A204.1 (cell line): Measurements from ENCODE around the gene SSPN.

Experiments used
- FAIRE-seq: peaks from 2 replicates; lab custom pipeline; 2012; peaks lifted over from hg19 to GRCh38; lab: Jason Lieb, UNC

Gene SSPN

DNA sequence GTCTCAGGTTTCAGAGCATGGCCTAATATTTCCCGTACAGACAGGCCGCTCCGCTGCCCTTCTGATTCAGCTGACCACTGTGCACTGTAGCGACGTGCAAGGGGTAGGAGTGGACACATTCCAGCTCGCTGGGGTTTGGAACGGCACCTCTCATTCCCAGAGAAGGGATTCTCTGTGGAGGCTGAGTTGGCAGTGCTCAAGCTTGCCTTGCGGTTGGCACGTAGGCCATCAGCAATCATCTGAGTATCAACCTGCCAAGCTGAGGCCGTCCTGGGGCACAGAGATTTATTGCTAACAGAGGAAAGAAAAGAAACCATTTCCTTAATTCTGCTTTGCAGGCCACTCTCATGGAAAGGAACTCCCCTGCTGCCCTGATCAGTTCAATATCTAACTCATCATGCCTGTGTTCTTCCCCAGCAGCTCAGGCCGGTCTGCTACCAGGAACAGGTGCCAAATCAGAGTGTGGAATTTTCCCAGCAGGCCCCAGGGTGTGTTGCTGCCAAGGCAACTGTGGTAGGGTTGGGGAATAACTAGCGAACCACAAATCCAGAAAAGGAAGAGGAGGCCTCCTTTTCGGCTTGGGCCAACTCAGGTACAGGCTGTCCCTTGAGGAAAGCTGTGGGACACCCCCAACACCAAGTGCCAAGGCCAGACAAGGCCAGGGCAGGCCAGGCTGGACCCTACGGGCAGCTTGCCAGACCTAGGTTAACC, 92.5 kb downstream of the SSPN start:
- FAIRE-seq, result no peak

DNA sequence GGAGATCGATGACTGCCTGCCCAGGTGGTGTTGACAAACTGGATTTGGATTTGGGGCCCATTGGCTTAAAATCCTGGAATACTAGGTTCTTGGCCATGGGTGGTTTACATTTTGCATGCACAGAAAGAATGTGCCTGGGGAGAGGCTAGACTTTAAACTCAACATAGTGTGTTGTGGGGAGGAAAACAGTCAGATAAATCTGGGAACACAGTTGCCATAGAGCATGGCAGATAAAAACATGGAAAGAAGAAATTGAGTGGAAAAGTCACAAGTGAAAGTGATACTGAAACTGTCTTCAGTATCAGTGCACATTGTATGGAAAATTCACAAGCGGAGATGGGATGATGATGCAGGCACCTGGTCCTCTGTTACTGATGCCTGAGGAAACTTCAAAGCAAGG, 95.2 kb downstream of the SSPN start:
- FAIRE-seq, result no peak

DNA sequence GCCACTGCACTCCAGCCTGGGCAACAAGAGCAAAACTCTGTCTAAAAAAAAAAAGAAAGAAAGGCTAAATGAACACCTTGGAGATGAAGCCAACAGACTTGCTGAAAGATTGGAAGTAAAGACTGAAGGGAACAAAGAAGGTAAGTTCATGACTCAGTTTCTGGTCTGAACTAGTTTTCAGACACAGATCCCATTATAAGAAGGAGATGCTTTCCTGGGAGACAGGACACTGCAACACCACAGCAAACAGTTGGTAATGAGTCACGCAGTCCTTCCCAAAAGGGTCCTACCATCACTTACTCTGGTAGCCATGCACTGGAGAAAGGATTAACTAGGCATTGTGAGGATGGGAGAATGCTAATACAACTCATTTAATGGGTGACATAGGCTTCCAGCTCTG, 97.2 kb downstream of the SSPN start:
- no peak for FAIRE-seq

DNA sequence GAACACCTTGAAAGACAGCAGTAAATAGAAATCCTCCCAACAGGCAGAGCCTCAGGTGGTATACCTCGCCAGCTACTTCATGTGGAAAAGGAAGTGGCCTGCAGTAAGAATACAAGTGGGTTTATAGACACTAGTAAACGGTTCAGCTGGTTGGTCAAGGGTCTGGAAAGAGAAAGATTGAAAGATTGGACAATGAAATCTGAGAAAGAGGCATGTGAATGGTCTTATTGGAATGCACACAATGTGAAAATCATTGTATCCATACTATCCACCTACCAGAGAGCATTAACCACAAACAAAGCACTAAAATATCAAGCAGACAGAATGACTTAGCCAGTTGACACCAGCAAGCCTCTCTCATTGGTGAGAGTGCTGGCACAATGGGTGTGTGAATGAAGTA, 98.2 kb downstream of the SSPN start:
- FAIRE-seq, result no peak

DNA sequence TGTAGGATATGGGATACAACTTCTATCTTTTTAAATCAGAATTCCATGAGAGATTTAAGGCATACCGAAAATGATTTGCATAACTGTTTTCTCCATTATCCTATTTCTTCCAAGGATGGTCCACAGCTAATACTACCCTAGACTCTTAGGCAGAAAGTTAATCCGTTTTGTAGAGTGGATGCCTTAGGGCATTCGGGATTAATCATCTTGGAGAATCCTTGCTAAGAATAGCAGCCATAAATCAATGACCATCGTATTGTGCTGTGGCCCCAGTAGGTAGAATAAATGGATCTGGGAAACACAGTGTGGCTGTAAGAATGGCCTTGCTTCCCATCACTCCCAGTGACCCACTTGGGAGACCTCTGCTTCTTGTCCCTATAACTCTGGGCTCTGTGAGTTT, 99.6 kb downstream of the SSPN start:
- FAIRE-seq, result no peak

DNA sequence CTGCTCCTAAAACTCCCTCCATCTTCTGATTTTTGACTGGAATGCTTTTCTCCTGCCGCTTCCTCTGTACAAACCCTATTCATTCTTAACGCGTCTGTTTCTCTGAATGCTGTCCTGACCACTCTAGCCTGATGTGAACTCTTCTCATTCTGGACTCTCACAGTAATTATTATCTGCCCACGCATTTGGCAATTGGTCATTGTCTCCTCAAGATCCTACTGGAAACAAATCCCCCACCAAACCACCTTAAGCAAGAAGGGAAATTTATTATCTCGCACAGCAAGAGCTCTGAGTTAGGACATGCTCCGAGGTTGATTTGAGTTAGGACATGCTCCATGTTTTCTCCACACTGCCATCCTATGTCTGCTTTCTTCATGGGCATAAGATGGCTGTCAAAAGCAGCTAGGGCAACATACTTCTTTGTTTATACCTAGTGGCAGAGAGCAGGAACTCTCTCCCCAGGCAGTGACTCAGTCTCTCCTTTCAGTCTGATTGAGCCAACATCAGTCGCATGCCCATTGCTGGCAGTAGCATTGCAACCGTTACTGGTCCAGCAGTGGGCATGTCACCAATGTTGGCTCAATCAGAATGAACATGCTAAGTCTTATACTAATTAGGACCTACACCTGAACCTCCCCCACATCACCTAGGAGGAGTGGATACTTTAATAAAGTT, 102.2 kb downstream of the SSPN start:
- FAIRE-seq, result no peak

DNA sequence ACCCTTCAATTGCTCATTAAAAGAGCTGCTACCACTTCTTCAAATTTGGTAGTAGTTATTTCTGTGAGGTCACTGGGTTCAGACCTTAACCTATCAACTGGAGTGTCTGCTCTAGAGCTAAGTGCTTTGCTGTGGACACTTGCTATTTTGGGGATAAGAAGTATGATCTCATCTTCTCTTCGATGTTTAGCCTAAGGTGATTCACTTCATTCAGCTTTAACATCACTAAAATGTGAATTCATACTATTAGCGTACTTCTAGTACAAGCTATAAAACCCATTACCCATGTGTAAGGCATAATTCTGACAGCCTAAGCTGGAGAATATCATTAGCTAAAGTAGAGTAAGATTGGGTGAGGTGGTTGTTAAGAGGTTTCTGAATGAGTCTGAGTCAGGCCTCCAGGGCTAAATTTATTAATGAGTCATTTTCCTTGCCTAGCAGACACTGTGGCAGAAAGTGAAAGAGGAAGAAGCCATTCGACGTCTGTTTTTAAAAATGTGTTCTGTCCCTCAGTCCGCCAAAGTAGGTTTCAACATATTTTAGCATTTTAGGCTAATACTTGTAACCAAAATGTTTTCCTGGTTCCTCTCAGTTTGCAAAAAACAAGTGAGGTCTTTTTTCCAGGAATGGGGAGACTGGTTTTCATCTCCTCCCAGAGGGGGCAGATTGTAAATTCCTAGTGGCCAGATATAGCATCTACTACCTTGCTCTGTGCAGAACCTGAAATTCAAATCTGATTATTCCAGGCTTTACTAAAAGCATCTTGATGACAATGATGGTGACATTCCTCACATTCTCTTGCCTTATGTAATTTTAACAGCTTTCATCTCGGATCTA, 103.6 kb downstream of the SSPN start:
- FAIRE-seq, result no peak

DNA sequence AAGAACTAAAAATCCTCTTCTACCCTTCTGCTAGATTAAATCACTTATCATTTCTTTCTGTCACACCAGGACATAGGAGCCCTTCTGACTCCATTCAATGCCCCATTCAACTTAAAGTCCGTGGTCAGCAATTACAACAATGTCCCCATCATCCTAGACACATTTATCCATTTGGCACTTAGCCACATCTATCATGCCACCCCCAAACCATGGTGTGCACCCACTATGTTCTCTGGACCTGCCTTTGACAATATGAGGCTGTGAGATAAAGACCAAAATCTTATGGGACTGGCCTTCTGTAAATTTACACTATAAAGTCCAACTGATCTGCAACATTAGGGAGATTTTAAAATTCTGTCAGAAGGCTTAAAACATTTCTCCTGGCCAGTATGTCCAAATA, 104.4 kb downstream of the SSPN start:
- no peak for FAIRE-seq
